Activated naive CD4-positive, alpha-beta T cell treated with Interleukin-2 at 50 U/mL for 16 hours (primary cell): Measurements from ENCODE around the gene SPRED1.
A peak's percentile ranks its signal among the peaks of the same experiment; 100 is the strongest.

Source experiments
- DNase-seq: peaks from one replicate; pipeline ENCODE4 v3.0.0-alpha.2; 2020

Gene SPRED1

DNA sequence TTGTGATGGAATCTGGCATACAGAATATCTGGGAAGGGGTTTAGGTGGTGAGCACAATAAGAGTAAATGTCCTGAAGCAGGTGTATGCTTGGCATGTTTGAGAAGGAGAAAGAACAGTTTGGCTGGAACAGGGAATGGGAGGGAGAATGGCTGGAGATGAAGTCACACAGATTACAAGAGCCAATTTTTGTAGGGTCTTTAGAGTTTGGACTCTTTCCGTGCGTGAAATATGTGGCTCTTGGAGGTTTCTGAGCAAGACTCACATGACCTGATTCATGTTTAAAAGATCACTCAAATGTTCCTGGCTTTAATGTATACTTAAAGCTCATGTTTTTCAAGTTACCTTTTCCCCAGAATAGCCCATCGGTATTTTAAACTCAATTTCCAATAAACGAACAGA, 32.8 kb downstream of the SPRED1 start:
- DNase-seq: no peak

DNA sequence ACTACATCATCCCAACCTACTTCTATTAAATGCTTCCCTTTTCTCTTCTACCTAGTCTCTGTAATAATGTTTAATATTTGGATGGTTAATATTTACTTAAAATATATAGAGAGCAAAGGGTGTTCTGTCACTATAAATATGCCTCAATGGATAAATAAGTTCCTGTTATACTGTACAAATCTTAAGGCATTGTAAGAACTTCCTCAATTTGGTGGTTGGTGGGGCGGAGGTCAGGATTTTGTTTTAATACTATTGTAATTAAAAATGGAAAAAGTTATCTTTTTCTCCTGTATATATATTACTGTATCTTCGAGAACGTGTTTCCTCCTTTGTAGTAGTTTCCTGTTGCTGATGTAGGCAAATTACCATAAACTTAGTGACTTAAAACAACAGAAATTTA, 41.5 kb downstream of the SPRED1 start:
- DNase-seq: no peak

DNA sequence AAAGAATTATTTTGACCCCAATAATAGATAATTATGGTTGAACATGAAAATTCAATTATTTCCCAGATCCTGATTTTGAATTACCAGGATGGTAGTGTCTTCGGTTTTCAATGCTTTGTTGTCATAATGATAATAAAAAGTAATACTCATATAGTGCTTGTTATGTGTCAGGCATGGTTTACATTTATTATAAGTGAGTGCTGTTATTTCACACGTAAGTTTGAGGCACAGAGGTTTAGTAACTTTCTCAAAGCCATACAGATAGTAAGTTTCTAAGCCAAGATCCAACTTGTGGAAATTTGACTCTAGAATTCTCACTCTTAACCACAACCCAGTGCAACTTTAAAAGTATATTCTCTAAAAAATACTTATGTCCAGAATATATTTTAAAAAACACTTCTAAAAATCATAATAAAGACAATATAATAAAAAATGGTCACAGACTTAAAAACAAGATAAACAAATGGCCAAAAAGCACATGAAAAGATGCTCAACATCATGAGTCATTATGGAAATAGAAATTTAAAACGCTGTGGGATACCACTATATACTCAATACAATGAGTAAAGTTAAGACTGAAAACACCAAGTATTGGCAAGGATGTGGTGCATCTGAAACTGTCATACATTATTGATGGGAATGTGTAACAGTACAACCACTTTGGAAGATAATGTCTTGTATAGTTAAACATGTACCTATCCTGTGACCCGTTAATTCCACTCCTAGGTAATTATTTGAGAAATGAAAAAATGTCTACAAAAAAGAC, 45.2 kb downstream of the SPRED1 start:
- DNase-seq: no peak

DNA sequence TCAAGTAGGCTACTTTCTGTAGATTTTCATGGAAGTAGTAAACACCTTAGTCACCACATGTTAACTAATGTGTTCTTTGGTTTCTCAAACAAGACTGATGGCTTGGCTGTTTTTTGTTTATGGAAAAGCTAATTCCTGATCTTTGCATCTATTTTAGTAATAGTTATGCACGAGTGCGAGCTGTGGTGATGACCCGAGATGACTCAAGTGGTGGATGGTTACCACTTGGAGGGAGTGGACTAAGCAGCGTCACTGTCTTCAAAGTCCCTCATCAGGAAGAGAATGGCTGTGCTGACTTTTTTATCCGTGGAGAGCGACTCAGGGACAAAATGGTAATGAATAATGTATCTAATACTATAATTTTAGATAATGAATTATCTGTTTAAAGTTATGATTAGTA, 46.6 kb downstream of the SPRED1 start:
- no peak for DNase-seq

DNA sequence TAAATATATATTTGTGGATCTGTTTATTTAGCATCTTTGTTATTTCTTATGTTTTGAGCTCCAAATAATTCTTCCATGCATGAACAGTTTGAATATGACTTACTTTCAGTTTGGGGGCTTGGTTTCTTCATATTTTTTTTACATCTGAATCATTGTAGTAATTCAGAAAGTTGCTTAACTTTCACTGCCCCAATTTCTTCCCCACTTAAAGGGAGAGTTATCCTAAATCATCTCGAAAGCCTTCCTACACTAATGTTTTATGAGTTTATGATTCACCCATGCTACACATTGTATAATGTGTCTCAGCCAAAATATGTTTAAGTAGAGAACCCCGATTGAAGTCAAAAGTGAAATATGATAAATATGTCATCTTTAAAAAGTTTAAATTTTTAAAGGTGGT, 47.8 kb downstream of the SPRED1 start:
- DNase-seq: no peak

DNA sequence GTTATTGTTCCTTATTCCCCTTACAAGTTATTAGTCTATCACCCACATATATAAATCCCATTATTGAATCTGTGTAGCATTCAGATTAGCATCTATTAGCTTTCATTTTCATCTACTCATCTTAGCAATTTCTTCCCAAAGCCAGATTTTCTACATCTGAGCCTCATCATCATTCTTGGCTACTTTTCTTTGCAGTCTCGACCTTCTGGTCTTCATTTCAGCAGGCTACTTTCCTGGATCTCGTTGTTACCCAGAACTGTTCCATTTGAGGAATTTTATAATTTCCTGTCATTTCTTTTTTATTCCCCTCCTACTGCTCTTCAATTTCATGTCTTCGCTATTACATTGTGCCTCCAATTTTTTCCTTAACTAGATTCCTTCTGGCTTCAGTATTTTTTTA, 51.8 kb downstream of the SPRED1 start:
- DNase-seq: no peak

DNA sequence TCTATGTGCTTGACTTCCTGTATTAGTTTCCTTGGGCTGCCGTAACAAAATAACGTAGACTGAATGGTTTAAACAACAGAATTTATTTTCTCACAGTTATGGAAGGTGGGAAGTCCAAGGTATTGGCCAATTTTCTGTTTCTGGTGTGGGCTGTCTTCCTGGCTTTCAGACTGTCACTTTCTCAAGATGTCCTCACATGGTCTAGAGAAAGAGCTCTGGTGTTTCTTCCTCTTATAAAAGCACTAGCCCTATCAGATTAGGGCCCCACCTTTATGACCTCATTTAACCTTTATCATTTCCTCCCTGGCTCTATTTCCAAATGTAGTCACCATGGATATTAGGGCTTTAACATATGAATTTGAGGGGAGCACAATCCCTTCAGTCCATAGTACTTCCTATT, 54.6 kb downstream of the SPRED1 start:
- DNase-seq: no peak

DNA sequence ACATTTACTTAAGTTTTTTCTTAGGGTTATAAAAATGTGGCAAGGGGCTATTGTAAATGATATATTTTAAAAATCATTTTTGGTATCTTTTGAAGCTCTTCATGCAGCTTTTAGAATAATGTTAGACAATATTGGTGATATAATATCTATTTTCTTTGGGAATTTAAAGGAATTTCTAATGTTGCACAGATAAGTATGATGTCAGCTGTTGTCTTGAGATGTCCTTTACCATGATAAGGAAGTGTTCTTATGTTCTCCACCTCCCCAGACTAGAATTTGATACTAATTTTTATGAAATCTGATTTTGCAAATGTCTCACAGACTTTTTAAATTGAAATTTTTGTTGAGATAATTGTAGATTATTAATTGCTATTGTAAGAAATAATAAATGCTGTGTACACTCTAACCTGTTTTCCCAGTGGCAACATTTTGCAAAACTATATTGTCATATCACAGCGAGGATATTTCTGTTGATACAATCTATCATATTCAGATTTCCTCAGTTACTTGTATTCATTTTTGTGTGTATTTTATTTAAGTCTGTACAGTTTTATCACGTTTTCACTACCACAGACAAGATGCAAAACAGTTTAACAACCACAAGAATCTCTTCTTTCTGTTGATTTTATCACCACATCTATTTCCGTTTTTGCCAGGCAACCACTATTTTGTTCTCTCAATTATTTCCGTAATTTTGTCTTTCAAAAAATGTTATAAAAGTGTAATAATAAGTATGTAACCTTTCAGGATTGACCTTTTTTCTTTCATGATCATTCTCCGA, 55.4 kb downstream of the SPRED1 start:
- DNase-seq: no peak

DNA sequence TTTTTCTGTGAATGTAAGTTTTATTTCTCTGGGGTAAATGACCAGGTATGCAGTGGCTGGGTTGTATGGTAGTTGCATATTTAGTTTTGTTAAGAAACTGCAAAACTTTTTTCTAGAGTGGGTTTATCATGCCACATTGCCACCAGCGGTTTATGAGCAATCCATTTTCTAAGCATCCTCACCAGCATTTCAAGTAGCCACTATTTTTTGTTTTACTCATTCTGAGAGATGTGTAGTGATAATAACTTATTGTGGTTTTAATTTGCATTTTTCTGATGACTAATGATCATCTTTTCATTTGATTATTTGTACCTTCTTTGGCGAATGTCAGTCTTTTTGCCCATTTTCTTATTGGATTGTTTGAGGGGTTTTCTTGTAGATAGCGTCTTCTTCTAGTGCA, 56.2 kb downstream of the SPRED1 start:
- DNase-seq: peak; percentile 14

DNA sequence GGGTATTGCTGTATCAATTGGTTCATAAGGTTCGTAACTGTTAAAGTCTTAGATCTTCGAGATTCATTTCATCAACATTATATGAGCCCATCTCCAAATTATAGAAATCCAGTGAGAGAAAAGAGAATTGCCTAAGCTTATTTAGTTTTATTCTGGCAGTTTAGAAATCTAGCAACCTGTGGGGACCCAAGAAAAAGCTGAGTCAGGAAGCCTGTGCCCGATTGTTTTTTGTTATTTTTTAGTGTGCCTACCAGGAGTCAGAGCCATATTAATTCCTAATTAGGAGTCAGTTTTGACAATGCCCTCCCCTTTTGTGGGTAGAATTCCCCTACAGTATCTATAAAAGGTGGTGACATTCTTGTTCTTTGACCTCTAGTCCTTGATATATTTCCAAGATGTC, 59.6 kb downstream of the SPRED1 start:
- no peak for DNase-seq

DNA sequence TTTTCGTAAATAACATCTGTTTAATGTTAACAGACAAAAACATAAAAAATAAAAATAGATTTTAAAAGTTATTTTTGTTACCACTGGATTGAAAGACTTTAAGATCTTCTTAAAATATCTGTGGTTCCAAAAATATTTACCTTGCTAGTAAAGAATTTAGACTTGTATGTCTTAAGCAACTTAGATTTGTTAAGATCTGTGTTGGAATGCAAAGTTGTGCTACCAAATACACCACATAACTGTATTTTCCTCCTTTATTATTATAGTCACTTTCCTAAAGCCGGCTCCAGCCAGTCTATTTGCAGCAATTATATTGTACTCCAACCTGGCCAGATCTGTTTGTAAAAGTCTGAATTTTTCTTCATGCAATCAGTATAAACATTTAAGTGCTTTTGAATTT, 63.7 kb downstream of the SPRED1 start:
- DNase-seq: no peak

DNA sequence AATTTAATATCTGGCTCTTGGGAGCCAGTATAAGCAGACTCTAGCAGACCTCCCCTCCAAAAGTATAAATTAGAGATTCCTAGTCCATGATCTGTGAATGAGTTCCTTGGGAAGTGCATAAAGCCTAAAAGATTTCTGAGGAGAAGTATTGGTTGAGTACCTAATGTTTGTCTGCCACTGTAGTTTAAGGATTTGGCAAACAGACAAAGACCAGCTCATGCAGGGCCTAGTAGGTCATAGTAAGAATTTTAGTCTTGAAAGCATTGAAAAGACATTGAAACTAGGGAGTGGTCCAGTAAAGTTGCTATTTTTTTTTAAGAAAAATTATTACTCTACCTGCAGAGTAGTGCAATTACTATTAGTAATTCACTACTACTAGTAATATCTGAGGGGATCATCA, 67.5 kb downstream of the SPRED1 start:
- no peak for DNase-seq

DNA sequence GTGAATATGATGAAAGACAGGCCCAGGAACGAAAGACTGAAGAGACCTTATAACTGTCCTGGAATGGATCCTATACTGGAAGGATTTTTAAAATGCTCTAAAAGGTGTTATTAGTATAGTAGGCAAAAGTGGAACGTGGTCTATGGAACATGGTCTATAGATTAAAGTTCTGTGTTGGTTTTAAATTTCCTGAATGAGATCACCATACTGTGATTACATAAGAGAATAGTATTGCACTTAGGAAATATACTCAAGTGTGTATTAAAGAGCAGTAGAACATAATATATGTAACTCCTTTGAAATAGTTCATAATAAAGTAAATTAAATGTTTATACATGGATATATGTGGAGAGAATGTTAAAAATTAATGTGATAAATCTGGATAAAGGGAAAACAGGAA, 68.2 kb downstream of the SPRED1 start:
- no peak for DNase-seq

DNA sequence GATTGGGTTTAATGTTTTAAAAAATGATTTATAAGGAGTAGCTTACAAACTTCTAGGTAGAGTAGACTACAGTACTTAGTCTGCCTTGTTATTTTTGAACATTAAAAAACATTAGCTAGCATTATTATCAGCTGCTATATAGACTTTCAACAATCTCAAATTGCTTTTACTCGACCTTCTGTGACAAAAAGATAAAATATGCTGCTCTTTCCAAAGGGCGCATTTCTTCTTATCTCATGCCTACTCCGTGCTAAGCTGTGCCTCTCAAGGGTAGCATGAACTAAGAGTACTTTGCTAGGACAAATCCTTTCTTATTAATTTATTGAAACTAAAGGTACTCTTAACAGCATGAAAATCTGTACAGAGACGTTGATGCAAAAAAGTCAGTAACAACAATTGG, 71.3 kb downstream of the SPRED1 start:
- DNase-seq: no peak

DNA sequence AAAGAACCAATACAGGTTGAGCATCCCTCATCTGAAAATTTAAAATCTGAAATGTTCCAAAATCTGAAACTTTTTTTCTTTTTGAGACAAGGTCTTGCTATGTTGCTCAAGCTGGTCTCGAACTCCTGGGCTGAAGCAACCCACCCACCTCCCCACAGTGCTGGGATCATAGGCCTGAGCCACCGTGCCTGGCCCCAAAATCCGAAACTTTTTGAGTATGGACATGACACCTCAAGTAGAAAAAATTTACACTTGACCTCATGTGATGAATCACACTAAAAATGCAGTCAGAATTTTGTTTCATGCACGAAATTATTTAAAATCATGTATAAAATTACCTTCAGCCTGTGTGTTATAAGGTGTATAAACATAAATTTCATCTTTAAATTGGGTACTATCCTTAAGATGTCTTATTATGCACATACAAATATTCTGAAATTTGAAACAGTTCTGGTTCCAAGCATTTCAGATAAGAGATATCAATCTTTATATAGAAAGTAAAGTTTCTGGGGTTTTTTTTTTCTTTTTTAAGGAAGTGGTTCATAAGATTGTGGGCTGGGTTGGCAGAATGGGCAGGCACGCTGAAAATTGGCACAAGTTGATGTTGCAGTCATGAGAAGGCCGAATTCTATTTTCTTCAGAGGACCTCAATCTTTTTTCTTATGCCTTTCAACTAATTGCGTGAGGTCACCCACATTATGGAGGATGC, 72.5 kb downstream of the SPRED1 start:
- DNase-seq: no peak

DNA sequence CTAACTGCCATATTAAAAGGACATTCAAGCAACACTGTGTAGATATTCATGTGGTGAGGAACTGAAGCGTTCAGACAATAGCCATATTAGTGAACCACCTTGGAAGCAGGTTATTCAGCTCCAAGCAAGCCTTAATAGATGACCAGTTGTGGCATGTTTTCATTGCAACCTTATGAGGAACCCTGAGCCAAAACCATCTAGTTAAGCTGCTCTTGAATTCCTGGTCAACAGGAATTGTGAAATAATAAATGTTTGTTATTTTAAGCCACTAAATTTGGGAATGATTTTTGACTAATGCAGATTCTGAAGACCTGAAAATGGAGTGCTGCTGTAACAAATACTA, 73.0 kb downstream of the SPRED1 start:
- no peak for DNase-seq

DNA sequence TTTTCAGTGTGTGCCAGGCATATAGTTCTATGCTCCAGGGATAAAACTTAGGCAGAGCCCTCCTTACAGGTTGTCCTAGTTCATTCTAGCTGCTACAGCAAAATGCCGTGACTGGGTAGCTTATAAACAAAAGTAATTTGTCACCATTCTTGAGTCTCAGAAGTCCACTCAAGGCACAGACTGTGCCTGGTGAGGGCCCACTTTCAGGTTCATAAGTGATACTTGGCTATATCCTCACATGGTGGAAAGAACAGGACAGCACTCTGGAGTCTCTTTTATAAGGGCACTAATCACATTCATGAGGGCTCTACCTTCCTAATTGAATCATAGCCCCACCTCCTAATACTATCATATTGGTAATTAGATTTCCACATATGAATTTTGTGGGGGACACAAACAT, 80.1 kb downstream of the SPRED1 start:
- DNase-seq: no peak

DNA sequence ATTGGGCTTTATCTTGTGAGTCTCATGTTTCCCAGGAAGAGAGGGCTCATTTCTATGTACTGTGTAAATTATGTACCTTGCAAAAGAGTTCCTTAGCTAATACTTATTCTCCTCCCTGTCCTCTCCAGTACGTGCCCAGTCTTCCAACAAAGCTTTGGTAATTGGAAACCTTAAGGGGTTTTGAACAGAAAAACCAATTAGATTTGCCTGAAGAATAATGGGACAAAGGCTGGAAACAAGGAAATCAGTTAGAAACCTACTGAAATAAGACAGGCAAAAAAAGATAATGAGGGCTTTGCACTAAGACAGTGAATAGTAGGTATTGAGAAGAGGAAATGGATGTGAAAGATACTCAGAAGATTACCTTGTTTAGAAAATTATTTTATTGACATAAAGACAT, 82.5 kb downstream of the SPRED1 start:
- DNase-seq: no peak

DNA sequence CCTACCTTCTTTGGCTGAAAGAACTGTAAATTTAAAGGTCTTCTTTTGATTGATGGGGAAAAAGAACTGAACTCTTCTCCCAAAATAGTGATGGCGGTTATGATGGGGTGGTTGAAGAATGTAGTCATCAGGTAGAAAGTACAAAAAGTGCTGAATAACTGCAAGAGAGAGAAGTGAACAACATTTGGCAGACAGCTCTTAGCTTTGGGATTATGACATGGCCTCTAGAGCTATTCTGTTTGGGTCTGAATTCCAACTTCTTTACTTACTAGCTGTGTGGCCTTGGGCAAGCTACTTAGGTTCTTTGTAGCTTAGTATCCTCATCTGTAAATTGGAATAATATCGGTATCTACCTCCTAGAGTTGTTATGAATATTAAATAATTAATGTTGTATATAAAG, 91.7 kb downstream of the SPRED1 start:
- DNase-seq: no peak

DNA sequence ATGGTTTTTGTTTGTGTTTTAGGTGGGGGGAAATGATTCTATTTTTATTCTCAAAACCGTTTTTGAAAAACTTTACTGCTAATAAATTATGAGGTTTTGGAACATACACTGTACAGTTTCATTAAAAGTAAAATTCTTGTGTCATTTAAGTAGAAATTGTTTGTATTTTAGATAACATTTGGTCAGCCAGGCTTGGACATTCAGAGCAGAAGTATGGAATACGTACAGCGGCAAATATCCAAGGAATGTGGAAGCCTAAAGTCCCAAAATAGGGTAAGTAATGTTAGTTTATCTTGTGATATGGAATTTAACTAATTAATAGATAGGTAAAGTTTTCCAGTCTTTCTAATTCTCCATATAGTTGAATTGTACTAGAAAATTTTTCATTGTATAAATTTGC, 96.6 kb downstream of the SPRED1 start:
- no peak for DNase-seq

DNA sequence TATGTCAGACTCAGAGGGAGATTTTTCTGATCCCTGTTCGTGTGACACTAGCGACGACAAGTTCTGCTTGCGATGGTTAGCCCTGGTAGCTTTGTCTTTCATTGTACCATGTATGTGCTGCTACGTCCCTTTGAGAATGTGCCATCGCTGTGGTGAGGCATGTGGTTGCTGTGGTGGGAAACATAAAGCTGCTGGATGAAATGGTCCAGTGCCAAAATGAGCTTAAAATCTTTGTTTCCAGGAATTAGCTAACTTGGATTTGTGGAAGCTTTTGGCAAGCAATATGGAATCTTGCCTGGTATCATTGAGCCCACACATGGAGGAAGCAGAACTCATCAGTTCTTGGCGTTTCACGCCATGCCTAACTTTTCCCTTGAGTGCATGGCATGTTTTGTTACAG, 98.8 kb downstream of the SPRED1 start:
- no peak for DNase-seq

DNA sequence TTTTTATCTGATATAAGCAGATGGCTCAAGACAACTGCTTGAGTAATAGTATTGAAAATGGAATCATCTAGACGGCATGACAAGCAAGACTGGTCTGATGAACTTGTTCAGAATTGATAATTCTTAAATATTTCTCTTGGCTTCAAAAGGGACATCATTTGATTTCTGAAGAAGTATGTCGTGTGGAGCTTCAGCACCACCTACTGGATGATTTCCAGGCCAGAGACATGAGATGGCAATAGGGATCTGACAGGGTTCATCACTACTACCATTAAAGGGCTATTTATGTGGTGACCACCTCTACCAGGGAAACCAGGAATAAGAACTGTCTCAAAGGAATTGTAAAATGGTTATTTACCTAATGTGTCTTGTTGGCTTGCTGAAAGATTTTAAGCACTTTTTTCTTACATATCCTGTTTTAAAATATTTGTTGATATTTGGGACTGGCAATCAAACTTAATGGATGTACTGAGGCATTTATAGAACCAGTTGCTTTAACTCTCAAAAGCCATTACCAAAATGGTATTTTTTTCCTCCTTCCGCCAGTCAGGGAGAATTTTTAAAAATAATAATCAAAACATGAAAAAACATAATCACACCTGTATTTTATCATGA, 101.8 kb downstream of the SPRED1 start:
- peak; percentile 53 for DNase-seq

DNA sequence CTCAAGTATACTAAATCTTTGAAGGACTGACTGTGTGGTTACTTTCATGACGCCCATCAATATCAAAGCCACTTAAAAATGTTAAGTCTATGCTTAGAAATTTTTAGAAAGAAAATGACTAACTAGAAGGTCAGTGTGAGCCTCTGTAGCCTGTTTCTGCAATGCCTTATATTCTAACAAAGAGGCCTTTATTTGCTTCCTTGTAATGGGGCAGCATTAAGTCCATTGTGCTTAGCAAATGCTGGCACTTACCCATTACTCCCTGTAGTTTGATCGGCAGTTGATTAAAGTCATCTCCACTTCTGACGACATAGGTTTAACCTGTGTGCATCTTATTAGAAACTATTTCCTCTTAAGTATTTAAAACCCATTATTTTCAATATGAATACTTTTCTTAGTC, 109.7 kb downstream of the SPRED1 start:
- DNase-seq: no peak

DNA sequence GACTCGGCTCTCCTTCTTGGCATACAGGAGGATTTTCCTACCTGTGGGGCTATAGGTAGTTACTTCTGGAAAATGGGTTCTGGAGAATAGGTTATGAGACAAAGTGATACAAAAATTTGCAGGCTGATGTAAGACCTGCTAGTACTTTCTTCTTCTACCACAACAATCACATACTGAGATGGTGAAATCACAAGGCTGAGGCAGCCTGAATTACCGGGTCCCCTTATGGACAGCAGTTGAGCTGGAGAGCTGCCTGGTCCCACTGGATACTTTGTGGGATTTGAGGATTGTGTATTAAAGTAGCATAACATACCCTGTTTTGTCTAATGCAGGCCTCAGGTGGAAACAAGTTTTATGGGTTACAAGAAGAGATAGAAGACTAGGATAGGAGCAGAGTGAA, 114.8 kb downstream of the SPRED1 start:
- no peak for DNase-seq
